Measurements from ENCODE around the gene PAX5. TPM values are rescaled to one million over a fixed set of nuclear protein-coding genes. Genes with fewer than 3 reads are reported as not detected.

The PAX5 gene
- total RNA-seq, 2 experiments from 2014 or later = 0.10 to 0.12 TPM

DNA sequence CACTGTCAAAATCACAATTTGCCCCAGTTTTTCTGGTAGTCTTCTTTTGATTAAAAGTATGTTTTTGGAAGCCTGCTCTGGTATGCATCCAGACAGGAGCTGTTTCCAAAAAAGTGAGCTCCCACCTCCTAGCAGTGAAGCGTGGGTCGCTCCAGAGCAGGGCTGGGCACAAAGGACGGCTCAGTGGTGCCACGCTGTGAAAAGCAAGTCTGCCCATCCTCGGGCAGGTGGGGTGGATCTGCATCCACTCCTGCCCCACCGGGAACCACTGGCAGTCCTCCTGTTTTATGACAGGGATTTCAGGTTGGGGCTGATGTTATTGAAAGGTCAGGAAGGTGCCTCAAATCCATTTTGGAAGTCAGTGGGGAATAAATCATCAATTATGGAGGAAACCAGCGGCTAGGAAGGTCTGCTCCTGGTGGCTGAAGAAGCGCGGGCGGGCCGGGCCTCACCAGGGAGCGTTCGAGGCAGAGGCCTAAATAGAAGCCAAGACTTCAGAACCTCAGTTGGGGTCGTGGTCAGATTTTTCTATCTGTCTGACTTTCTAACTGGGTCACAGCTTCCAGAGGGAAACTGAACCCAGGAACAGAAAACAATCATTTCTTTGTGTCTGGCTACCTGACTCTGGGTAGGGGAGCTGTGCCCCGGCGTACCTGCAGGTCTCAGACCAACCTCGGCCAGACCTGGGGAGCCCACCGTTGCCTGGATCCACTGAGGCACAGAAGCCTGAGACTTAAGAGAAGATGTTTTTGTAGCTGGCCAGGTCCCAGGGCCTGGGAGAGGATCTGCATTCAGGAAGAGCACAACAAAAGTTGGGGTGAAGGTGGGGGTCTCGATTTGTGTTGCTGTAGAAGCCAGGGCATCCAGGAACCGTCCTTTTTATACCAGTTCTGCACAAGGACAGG lies 168.1 kb downstream of the PAX5 start:
- Mint-ChIP-seq H3K27ac (no peak overlapping the region), H3K36me3 (ENCODE audit: low read depth) (no peaks in the 10 kb centered on the region), H3K4me1 (no peaks in the 10 kb centered on the region), H3K27me3 (no peaks in the 10 kb centered on the region), H3K4me3 (no peak overlapping the region), H3K9me3 (no peaks in the 10 kb centered on the region)
- no peak for DNase-seq
- POLR2A ChIA-PET = no interaction called here
- CTCF ChIA-PET = interaction anchor here (0.5 to 0.8 kb wide), 3 partner anchors 41 to 412 kb away, joined by 3 to 5 read pairs (median 3); no protein-coding TSS in a partner anchor

DNA sequence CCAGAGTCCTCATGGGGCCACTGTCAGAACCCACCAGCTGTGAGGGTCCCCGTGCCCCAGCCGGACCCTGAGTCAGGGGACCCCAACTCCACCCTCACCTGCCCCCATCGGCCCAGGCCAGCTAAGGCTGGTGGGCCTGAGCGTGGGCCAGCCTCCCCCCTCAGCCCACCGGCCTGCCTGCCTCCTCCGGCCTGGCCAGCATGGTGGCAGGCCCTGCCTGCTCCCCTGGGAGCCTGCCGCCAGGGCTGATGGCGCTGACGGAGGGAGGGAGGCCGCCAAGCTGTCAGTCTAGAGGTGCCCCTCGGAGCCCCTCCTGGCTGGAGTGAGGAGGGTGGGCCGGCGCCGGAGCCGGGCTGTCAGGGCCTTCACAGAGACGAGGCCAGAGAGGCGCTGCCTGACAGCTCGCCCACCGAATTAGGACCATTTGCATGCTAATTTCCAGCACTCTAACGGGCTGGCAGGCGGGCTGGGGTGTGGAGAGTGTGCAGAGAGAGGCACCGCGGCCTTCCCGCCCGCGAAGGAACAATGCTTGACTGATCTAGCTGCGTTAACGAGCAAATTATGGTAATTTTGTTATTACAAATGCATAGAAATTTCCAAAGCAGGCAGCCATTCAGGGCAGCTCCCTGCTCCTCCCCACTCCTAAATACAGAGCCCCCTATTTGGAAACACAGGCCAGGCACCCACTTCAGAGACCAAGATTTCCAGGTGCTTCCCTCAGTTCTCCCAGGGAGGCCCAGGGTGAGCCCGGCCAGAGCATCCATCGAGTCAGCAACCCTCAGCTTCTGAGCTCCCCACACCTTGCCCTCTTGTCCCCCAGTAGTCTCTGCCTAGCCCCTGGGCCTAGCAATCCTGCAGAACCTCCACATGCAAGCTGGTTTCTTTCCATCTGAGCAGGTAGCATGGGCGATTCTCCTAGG lies 169.3 kb downstream of the PAX5 start:
- ChIA-PET POLR2A (no interaction called here), CTCF (interaction anchor here (1.1 to 2.3 kb wide), 2 partner anchors 8 to 30 kb away, joined by 3 to 6 read pairs; no protein-coding TSS in a partner anchor)
- H3K4me1 Mint-ChIP-seq = no peaks in the 10 kb centered on the region
- no peak for DNase-seq
- no peaks in the 10 kb centered on the region for H3K27me3 Mint-ChIP-seq
- H3K9me3 Mint-ChIP-seq = no peaks in the 10 kb centered on the region
- H3K27ac Mint-ChIP-seq = no peak overlapping the region
- H3K4me3 Mint-ChIP-seq = no peak overlapping the region
- H3K36me3 Mint-ChIP-seq (ENCODE audit: low read depth) = no peaks in the 10 kb centered on the region

DNA sequence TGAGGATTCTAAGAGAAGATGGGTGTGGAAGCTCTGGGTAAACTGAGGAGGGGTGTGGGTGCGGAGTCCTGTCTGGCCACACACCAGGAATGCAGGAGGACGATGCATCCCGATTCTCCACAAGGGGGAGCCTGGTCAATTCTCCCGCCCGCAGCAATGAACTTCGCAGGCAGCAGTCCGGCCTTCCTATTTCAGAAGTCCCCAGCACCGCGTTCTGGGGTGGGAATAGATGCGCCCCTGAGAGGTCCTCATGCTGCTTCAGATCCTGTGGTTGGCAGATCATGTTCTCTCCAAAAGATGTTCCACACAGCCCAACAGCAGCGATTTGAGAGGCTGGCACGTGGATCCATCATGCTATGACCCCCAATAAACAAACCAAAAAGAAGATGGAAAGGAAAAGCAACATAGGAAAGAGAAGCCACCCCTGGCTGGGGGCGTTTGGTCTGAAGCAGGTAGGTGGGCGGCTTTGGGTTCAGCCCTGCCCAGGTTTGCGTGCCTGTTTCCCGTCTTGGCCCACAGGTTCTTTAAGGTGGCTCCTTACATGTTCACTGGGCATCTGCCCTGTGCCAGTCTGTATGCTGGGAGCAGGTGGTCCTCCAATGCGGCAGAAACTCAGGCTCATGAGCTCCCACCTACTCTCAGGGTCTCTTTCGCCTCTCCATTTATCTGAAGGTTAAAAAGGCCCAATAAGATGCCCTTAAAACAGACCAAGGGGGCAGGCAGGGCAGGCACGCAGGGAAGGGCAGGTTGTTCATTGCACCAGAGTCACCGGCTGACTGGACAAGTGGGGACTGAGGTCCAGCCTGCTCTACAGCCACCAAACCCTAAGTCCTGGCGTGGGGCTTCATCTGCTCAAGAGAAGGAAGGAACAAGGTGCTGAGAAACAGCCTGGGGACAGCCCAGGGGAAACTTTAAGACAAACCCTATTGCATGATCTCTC lies 171.6 kb downstream of the PAX5 start:
- POLR2A ChIA-PET = no interaction called here
- no peaks in the 10 kb centered on the region for H3K9me3 Mint-ChIP-seq
- H3K36me3 Mint-ChIP-seq (ENCODE audit: low read depth) = no peaks in the 10 kb centered on the region
- H3K27me3 Mint-ChIP-seq = no peaks in the 10 kb centered on the region
- DNase-seq = no peak
- H3K4me3 Mint-ChIP-seq = no peak overlapping the region
- CTCF ChIA-PET = interaction anchor here (2.3 kb wide), 1 partner anchor 10 kb away, joined by 6 read pairs; no protein-coding TSS in a partner anchor
- H3K27ac Mint-ChIP-seq = no peak overlapping the region
- H3K4me1 Mint-ChIP-seq = no peaks in the 10 kb centered on the region

DNA sequence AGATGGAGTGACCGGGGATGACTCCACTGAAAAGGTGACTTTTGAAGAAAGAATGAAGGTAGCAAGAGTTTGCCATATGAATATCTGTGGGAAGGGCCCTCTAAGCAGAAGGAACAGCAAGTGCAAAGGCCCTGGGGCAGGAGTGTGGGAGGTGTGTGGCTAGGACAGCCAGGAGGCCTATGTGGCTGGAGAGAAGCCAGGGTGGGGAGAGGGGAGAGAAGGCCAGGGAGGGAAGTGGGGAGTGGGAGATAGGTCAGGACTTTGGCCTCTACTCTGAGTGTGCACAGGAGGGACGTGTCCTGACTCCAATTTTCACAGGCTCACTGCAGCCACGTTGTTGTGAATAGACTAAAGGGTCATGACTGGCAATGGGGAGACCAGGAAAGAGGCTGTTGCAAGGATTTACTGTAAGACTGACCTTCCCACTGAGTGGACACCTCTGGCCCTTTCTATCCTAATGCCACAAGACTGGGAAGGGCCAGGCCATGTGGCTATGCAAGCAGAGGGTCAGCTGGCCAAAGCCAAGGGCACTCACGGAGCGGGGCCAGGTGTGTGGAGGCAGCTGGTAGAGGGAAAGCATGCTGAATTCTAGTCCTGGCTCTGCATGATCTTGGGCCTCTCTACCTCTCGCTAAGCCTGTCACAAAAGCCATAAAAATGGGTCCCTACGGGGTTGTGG lies 172.4 kb downstream of the PAX5 start:
- H3K9me3 Mint-ChIP-seq = no peaks in the 10 kb centered on the region
- CTCF ChIA-PET = no interaction called here
- no peaks in the 10 kb centered on the region for H3K27me3 Mint-ChIP-seq
- POLR2A ChIA-PET = no interaction called here
- no peak overlapping the region for H3K27ac Mint-ChIP-seq
- DNase-seq = no peak
- no peak overlapping the region for H3K4me3 Mint-ChIP-seq
- no peaks in the 10 kb centered on the region for H3K4me1 Mint-ChIP-seq
- H3K36me3 Mint-ChIP-seq (ENCODE audit: low read depth) = no peaks in the 10 kb centered on the region

DNA sequence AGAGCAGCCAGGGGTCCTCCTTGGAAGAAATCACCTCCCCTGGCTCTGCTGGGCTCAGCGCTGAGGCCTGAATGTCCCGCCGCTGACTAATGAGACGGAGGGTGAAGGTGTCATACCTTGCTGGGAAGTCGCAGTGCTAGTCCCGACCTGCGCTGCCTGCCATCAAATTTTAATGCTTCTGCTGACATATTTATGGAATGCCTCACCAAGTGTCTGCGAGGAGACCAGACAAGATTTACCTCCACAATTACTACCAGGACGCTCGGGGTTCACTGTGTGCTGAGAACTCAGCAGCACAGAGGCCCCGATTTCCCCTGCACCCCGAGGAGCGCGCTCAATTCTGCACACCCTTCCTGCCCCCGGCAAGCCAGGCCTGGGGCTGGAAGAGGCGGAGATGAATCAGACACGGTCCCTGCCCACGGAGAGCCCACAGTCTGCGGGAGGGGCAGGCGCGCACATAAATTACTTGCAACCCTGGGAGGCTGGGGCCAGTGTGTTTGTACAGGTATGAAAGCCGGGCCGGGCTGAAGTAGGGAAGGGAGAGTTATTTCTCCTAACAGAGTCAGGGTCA lies 175.2 kb downstream of the PAX5 start:
- Mint-ChIP-seq H3K9me3 (no peaks in the 10 kb centered on the region), H3K4me3 (no peak overlapping the region), H3K27ac (no peak overlapping the region), H3K36me3 (ENCODE audit: low read depth) (no peaks in the 10 kb centered on the region), H3K27me3 (no peaks in the 10 kb centered on the region), H3K4me1 (peaks cover 11% of the 10 kb centered on the region)
- ChIA-PET CTCF (interaction anchor here (1.2 kb wide), 1 partner anchor 9 kb away, joined by 3 read pairs; no protein-coding TSS in a partner anchor), POLR2A (no interaction called here)
- DNase-seq = no peak

DNA sequence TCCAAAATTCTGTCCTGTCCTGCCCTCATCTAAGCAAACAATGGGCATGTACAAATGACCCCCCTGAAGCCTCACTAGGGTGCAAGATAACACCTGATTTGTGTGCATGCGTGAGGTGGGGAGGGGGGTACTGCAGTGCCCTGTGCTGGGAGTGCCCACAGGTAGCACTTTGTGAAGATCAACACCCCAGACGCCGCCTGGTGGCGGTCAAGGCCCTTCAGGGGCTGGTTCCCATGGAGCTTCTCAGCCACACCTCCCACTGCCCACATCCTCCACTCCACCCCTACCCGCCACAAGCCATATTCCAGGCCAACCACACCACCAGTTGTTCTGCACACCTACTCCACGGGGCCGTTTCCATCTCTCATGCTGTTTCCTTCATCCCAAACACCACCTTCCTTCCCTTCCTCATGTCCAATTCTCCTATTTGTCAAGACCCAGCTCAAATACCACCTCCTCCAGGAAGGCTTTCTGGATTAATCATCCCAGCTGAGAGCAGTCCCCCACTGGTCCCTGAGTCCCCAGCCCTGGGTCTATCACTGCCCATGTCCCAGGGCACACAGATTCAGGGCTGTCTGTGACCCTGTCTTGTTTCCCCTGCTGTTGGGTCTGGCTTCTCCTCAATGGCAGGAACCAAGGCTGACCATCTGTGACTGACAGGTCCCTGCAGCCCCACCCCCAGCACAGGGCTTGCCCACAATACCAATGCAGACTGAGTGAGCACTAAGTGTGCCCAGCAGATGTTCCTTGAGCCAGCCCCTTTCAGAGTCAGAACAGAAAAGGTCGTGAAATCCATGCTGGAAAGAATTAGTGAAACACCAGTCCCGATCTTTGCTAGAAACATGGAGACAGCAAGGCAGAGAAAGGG lies 178.4 kb downstream of the PAX5 start:
- peaks cover 11% of the 10 kb centered on the region for H3K4me1 Mint-ChIP-seq
- no peaks in the 10 kb centered on the region for H3K9me3 Mint-ChIP-seq
- H3K4me3 Mint-ChIP-seq = no peak overlapping the region
- H3K27me3 Mint-ChIP-seq = no peaks in the 10 kb centered on the region
- ChIA-PET CTCF (interaction anchor here (0.6 to 4.4 kb wide), 5 partner anchors 9 to 563 kb away, joined by 3 to 22 read pairs (median 3); no protein-coding TSS in a partner anchor), POLR2A (no interaction called here)
- H3K36me3 Mint-ChIP-seq (ENCODE audit: low read depth) = no peaks in the 10 kb centered on the region
- peak overlapping the region; percentile 22 for H3K27ac Mint-ChIP-seq
- peak; percentile 54 for DNase-seq

DNA sequence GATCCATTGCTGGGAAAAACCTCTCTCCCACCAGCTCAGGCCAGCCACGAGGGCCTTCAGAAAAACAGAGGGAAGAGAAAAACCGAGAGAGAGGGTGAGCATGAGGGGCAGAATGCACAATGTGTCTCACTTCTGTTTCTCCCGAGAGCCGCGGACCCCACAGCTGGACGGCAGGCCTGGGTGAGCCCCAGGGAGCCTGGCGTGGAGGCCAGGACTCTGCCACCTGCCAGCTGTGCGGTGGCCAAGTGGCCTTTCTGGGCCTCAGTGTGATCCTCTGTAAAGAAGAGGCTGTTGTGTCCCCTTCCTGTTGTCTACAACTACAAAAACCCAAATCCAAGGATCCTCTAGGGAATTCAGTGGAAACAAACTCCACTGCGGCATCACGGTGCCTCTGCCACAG lies 179.3 kb downstream of the PAX5 start:
- ChIA-PET CTCF (interaction anchor here (1.2 to 4.4 kb wide), 3 partner anchors 14 to 64 kb away, joined by 3 to 22 read pairs (median 4); no protein-coding TSS in a partner anchor), POLR2A (no interaction called here)
- no peak overlapping the region for H3K27ac Mint-ChIP-seq

DNA sequence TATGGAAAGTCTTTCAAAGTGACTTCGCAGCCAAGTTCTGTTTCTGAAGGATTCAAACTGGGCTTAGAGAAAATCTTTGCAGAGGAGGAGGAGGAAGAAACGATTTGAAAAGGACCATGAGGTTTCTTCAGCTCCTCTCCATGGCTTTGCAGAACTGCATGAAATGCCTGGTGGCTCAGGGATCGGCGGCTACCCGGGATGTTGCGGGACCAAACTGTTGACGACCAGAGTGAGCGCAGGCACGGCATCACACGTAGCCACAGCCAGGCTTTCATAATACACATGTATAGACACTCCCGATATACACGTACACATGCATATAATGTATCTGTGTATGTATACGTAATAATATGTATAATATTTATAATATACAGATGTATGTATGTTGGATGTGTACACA lies 180.0 kb downstream of the PAX5 start:
- ChIA-PET CTCF (interaction anchor here (1.0 to 4.4 kb wide), 4 partner anchors 15 to 137 kb away, joined by 3 to 22 read pairs (median 4); no protein-coding TSS in a partner anchor), POLR2A (no interaction called here)
- Mint-ChIP-seq H3K4me1 (peaks cover 11% of the 10 kb centered on the region), H3K27ac (no peak overlapping the region), H3K36me3 (ENCODE audit: low read depth) (no peaks in the 10 kb centered on the region), H3K4me3 (no peak overlapping the region), H3K27me3 (no peaks in the 10 kb centered on the region), H3K9me3 (no peaks in the 10 kb centered on the region)
- no peak for DNase-seq

More for the DNA sequence above, 179.3 kb downstream of the PAX5 start:
- Mint-ChIP-seq H3K36me3 (ENCODE audit: low read depth) (no peaks in the 10 kb centered on the region), H3K27me3 (no peaks in the 10 kb centered on the region), H3K9me3 (no peaks in the 10 kb centered on the region), H3K4me3 (no peak overlapping the region), H3K4me1 (peaks cover 11% of the 10 kb centered on the region)
- DNase-seq = no peak

DNA sequence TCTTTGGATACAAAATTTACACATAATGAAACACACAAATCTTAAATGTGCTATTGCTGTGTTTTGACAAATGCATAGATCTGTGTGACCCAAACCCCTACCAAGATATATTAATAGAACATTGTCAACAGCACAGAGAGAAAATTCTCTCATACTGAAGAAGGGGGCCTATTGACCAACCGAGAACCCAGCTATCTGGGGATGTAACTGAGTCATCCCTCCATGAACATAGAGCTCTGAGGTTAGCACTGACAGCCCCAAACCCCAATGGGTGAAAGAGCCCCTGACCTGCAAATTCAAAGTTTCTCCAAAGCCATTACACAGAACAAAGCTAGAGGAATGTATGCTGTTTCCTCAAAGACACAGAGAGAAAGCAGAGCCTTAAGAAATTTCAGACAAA lies 180.8 kb downstream of the PAX5 start:
- DNase-seq = no peak
- no peak overlapping the region for H3K4me3 Mint-ChIP-seq
- ChIA-PET CTCF (interaction anchor here (0.5 to 4.4 kb wide), 4 partner anchors 15 to 1599 kb away, joined by 3 to 22 read pairs (median 4); no protein-coding TSS in a partner anchor), POLR2A (no interaction called here)
- no peak overlapping the region for H3K27ac Mint-ChIP-seq
- H3K9me3 Mint-ChIP-seq = no peaks in the 10 kb centered on the region
- peaks cover 11% of the 10 kb centered on the region for H3K4me1 Mint-ChIP-seq
- H3K36me3 Mint-ChIP-seq (ENCODE audit: low read depth) = no peaks in the 10 kb centered on the region
- no peaks in the 10 kb centered on the region for H3K27me3 Mint-ChIP-seq

DNA sequence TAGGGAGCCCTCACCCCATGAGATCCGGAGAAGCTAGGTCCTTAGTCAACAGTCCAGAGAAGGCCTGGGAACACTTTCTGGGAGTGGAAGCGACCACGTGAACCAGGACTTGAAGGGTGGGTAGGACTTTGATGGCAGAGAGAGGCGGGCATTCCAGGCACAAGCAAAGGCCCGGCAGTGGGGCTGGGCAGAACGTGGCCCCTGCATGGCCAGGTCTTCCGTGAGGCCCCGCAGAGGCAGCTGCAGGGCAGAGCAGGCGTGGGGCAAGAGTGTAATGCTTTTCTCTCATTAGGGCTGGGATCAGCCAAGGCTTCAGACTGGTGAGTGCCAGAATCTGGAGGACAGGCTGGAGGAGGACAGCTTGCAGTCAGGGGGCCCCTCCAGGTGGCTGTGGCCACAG lies 184.1 kb downstream of the PAX5 start:
- Mint-ChIP-seq H3K27ac (no peak overlapping the region), H3K9me3 (no peaks in the 10 kb centered on the region), H3K27me3 (no peaks in the 10 kb centered on the region), H3K4me1 (no peaks in the 10 kb centered on the region), H3K36me3 (ENCODE audit: low read depth) (no peaks in the 10 kb centered on the region), H3K4me3 (no peak overlapping the region)
- DNase-seq = no peak
- CTCF ChIA-PET = no interaction called here
- POLR2A ChIA-PET = no interaction called here

DNA sequence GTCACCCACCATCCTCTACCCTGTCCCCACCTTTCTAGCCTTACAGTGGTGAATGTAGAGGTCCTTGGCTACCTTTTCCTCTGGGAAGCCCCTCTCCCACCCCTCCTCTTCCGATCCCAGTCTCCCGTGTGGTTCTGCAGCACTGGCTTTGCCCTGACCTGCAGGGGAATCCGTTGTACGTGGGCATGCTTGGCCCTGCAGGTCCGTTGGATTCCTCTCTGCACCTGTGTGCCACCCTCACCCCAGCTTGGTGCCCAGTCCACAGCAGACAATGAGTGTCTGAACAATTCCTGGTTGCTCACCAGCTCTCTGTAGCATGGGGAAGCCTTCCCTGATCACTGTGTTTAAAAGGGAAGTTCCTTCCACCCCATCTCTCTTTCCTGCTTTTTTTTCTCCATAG lies 185.1 kb downstream of the PAX5 start:
- ChIA-PET CTCF (interaction anchor here (0.6 kb wide), 1 partner anchor 431 kb away, joined by 4 read pairs; no protein-coding TSS in a partner anchor), POLR2A (no interaction called here)
- no peaks in the 10 kb centered on the region for H3K9me3 Mint-ChIP-seq
- no peaks in the 10 kb centered on the region for H3K4me1 Mint-ChIP-seq
- no peak overlapping the region for H3K4me3 Mint-ChIP-seq
- H3K27ac Mint-ChIP-seq = no peak overlapping the region
- no peaks in the 10 kb centered on the region for H3K27me3 Mint-ChIP-seq
- no peaks in the 10 kb centered on the region for H3K36me3 Mint-ChIP-seq (ENCODE audit: low read depth)
- DNase-seq = no peak

Measured in activated CD4-positive, alpha-beta T cell treated with anti-CD3 and anti-CD28 coated beads, Interleukin-2, amount 10 ng/mL, durations not matched to agents 7 days and 5 days (primary cell).